B cell (primary cell): ENCODE results near the gene XPNPEP1. TPM values are rescaled to one million over a fixed set of nuclear protein-coding genes. Genes with fewer than 3 reads are reported as not detected.
A peak's percentile ranks its signal among the peaks of the same experiment; 100 is the strongest.

Experiments used
- ATAC-seq: fragments of 200-7000 bp; cut with Tn5 transposase; one replicate; pipeline ENCODE4 v1.10.0; 2021; ENCODE audit warnings: low read depth, mild to moderate bottlenecking, moderate number of reproducible peaks, moderate library complexity
- CTCF ChIA-PET: fragments of 350-600 bp; sonication (Branson Sonifier 250); formaldehyde crosslinking; loops from one replicate; lab custom pipeline; 2021; ENCODE audit warnings: antibody characterized with exemption, inconsistent platforms; lab: Charles Lee
- POLR2A ChIA-PET: fragments of 350-600 bp; sonication (Branson Sonifier 250); formaldehyde crosslinking; loops from one replicate; lab custom pipeline; 2021; ENCODE audit warnings: antibody characterized with exemption; lab: Charles Lee
- DNase-seq: peaks from one replicate; pipeline ENCODE4 v3.0.0; 2013
- H2AFZ ChIP-seq: 2 replicates; pipeline ENCODE4 v1.6.1; 2012; ENCODE audit warnings: mild to moderate bottlenecking, low read depth, low read length; ENCODE audit not compliant: insufficient read depth, poor library complexity, severe bottlenecking
- H3K27ac ChIP-seq, 2 donors: 1 replicate in 1 of 2; 2 replicates in 1 of 2; pipeline ENCODE4 v1.5.1; 2012 to 2013; ENCODE audit warnings: low read length in 2 of 2, mild to moderate bottlenecking in 2 of 2, moderate library complexity in 1 of 2
- H3K27me3 ChIP-seq, 4 experiments: fragments of 200-600 bp in 1 of 4; sonication (generic) in 1 of 4; replicated peaks in 1 of 4; 1 replicate in 2 of 4; 2 replicates in 2 of 4; pipeline versions ENCODE4 v1.6.1 to v1.7.0; 2013 to 2016; ENCODE audit warnings: low read length in 3 of 4, mild to moderate bottlenecking in 2 of 4, mixed read lengths in 1 of 4, moderate library complexity in 1 of 4; ENCODE audit not compliant: insufficient read depth in 4 of 4, control insufficient read depth in 3 of 4; ENCODE audit errors: control extremely low read depth in 1 of 4
- H3K36me3 ChIP-seq, 2 experiments: replicated peaks in 1 of 2; 1 replicate in 1 of 2; 2 replicates in 1 of 2; pipeline versions ENCODE4 v1.6.1 to v1.7.1; 2013; ENCODE audit warnings: low read length in 1 of 2; ENCODE audit not compliant: insufficient read depth in 2 of 2, control insufficient read depth in 1 of 2; ENCODE audit errors: control extremely low read depth in 1 of 2, extremely low read depth in 1 of 2
- H3K4me1 ChIP-seq, 2 donors: fragments of 200-600 bp in 1 of 2; sonication (generic) in 1 of 2; 1 replicate in 1 of 2; 2 replicates in 1 of 2; pipeline versions ENCODE4 v1.5.1 to v1.6.1; 2013 to 2017; ENCODE audit warnings: low read length in 2 of 2; ENCODE audit not compliant: control insufficient read depth in 2 of 2, insufficient read depth in 2 of 2
- H3K4me2 ChIP-seq: replicated peaks from 2 replicates; pipeline ENCODE3; 2012; ENCODE audit warnings: mild to moderate bottlenecking, low read depth, low read length; ENCODE audit not compliant: poor library complexity, severe bottlenecking
- H3K4me3 ChIP-seq, 5 experiments: fragments of 200-600 bp in 1 of 5; sonication (generic) in 1 of 5; 1 replicate in 3 of 5; 2 replicates in 2 of 5; pipeline versions ENCODE4 v1.5.1 to v1.7.0; 2011 to 2016; ENCODE audit warnings: low read length in 4 of 5, mild to moderate bottlenecking in 4 of 5, low read depth in 2 of 5, control low read depth in 1 of 5, moderate library complexity in 1 of 5; ENCODE audit not compliant: insufficient read depth in 1 of 5; ENCODE audit errors: control extremely low read depth in 1 of 5, extremely low read depth in 1 of 5
- H3K79me2 ChIP-seq: fragments of 200-600 bp; sonication (generic); one replicate; pipeline ENCODE4 v1.6.0; 2016; ENCODE audit warnings: low read length; ENCODE audit not compliant: control insufficient read depth, insufficient read depth
- H3K9ac ChIP-seq: fragments of 200-600 bp; sonication (generic); 2 replicates; pipeline ENCODE4 v1.6.1; 2017; ENCODE audit warnings: mild to moderate bottlenecking, low read length, moderate library complexity
- H3K9me3 ChIP-seq, 3 donors: one replicate each; pipeline versions ENCODE4 v1.6.1 to v1.7.1; 2013; ENCODE audit warnings: low read length in 2 of 3; ENCODE audit not compliant: control insufficient read depth in 2 of 3, insufficient read depth in 1 of 3; ENCODE audit errors: control extremely low read depth in 1 of 3
- H4K20me1 ChIP-seq: 2 replicates; pipeline ENCODE4 v1.6.0; 2012; ENCODE audit warnings: mild to moderate bottlenecking, low read length; ENCODE audit not compliant: insufficient read depth, control insufficient read depth, poor library complexity, severe bottlenecking
- H3K27ac Mint-ChIP-seq: one replicate; pipeline ENCODE4 v1.8.0; 2021; ENCODE audit warnings: mixed read lengths
- H3K27me3 Mint-ChIP-seq: one replicate; pipeline ENCODE4 v1.8.0; 2021; ENCODE audit warnings: mixed read lengths
- H3K4me1 Mint-ChIP-seq: one replicate; pipeline ENCODE4 v1.8.0; 2021; ENCODE audit warnings: mixed read lengths
- H3K4me3 Mint-ChIP-seq: one replicate; pipeline ENCODE4 v1.8.0; 2021; ENCODE audit warnings: mixed read lengths
- H3K9me3 Mint-ChIP-seq: one replicate; pipeline ENCODE4 v1.8.0; 2022; ENCODE audit warnings: mixed read lengths; ENCODE audit not compliant: insufficient read depth
- WGBS: methylation state at CpG from one replicate; pipeline ENCODE4 v1.1.5; 2013; ENCODE audit warnings: missing lambda C conversion rate; ENCODE audit not compliant: insufficient coverage; 5-methylcytosine and 5-hydroxymethylcytosine counted together
- intact Hi-C: fragments of 100-400 bp; cut with micrococcal nuclease; formaldehyde crosslinking; loops from one replicate; pipeline ENCODE4 v1.10.0; 2022
- polyA plus RNA-seq: library from polyadenylated mRNA; depleted of rRNA; stranded (reverse); fragments of >200 nt; gene quantifications from 2 replicates; pipeline ENCODE4 v1.2.3, GENCODE V29; 2012
- total RNA-seq, 2 donors: library from RNA; stranded (reverse); fragments of 120-200 nt in 1 of 2; gene quantifications; 1 replicate in 1 of 2; 2 replicates in 1 of 2; pipeline versions ENCODE4 v1.2.3 to v1.2.4, GENCODE V29; 2013 to 2022
- TF ChIP-seq, protein P1 (sequence below): fragments of 200-600 bp; IDR thresholded peaks from one replicate; pipeline ENCODE4 v1.8.0; 2022; ENCODE audit warnings: antibody characterized with exemption, mild to moderate bottlenecking

Gene XPNPEP1
- total and polyA plus RNA-seq, 2 donors (not counting 1 experiment from before 2014, with no cell fraction given), result 60.6 to 70.8 TPM

DNA sequence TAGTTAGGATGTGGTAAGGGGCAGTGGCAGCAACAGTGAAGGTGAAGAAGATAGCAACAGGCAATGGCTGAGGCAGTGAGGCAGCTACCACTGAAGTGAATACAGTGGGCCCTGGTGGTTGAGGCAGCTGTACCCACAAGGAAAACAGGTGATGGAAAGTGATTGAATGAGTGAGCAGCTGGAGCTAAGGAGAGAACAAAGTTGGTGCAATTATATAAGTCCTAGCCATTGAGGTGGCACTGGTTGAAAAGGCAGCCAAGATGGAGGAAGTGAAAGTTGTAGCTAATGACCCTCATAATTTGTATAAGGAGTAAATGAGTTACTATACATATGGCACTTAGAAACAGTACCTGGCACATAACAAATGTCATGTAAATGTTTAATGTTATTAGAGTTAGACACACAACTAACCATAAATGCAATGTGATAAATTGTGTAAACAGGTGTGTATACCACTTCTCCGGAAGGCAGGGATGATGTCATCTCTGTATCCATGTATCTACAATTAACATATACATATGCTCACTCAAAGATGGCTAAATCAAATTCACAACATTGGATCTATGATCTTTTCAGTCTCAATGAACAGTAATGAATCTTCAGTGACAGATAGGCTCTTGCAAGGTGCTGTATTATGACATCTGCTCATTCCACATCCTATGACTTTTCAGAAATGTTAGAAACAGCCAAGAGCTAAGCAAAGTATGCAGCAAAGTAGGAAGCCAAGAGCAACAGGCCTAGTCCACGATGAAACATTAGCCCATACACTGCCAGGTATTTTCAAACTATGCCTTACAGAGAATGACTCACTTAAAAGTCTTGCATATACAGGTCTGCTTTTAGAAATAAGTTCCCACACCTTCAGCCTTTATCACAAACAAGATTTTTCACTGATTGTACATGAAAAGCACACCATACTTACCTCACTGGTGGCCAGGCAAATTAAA lies 10.7 kb downstream of the XPNPEP1 start:
- POLR2A ChIA-PET, result interaction anchor here (1.1 kb wide), 1 partner anchor 10 kb away, joined by 3 read pairs; no protein-coding TSS in a partner anchor

More for the DNA sequence above, 10.7 kb downstream of the XPNPEP1 start:
- Histone ChIP-seq H3K79me2 (peaks cover 36% of the 10 kb centered on the region), H4K20me1 (peaks cover 14% of the 10 kb centered on the region), H3K9me3 (no peaks in the 10 kb centered on the region), H3K4me1 (peaks cover 51 to 52% of the 10 kb centered on the region in 2 donors), H3K27ac (peak overlapping the region; percentile 0 to 46), H2AFZ (no peak overlapping the region), H3K9ac (no peak overlapping the region), H3K36me3 (peaks cover 0 to 4% of the 10 kb centered on the region in 2 experiments), H3K4me3 (no peak overlapping the region), H3K27me3 (no peaks in the 10 kb centered on the region), H3K4me2 (peak overlapping the region; percentile 45)
- Mint-ChIP-seq H3K4me3 (peak overlapping the region; percentile 11), H3K27me3 (no peaks in the 10 kb centered on the region), H3K9me3 (no peaks in the 10 kb centered on the region), H3K27ac (peak overlapping the region; percentile 73), H3K4me1 (peaks cover 69% of the 10 kb centered on the region)
- TF ChIP-seq, protein P1, sequence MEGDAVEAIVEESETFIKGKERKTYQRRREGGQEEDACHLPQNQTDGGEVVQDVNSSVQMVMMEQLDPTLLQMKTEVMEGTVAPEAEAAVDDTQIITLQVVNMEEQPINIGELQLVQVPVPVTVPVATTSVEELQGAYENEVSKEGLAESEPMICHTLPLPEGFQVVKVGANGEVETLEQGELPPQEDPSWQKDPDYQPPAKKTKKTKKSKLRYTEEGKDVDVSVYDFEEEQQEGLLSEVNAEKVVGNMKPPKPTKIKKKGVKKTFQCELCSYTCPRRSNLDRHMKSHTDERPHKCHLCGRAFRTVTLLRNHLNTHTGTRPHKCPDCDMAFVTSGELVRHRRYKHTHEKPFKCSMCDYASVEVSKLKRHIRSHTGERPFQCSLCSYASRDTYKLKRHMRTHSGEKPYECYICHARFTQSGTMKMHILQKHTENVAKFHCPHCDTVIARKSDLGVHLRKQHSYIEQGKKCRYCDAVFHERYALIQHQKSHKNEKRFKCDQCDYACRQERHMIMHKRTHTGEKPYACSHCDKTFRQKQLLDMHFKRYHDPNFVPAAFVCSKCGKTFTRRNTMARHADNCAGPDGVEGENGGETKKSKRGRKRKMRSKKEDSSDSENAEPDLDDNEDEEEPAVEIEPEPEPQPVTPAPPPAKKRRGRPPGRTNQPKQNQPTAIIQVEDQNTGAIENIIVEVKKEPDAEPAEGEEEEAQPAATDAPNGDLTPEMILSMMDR, result no peak
- DNase-seq (peak; percentile 64), ATAC-seq (peak; percentile 73)
- intact Hi-C loops, result no loop called here
- WGBS, result 90% methylated on average over 1 of the region's 2 CpGs
- CTCF ChIA-PET, result interaction anchor here (0.9 to 6.5 kb wide), 3 partner anchors 10 to 43 kb away, joined by 3 to 35 read pairs (median 4); no protein-coding TSS in a partner anchor
